ENCODE data around the gene ECSCR.
A peak's percentile ranks its signal among the peaks of the same experiment; 100 is the strongest.

ECSCR gene

GRCh38 chr5:139473565-139473964, 11.0 kb upstream of the ECSCR start:
- DNase-seq: no peak

- no peak for DNase-seq
Measured at GRCh38 chr5:139473105-139473504, 10.6 kb upstream of the ECSCR start.

- no peak for DNase-seq
Measured at GRCh38 chr5:139472386-139473030, 10.0 kb upstream of the ECSCR start.

GRCh38 chr5:139470821-139471300, 8.3 kb upstream of the ECSCR start, which contains the start of gene SMIM33:
Gene SMIM33 (plus strand): TSS chr5:139471004. CDS start chr5:139471122, 118 bp downstream.
- no peak for DNase-seq

GRCh38 chr5:139468421-139468931, 5.9 kb upstream of the ECSCR start:
- DNase-seq: no peak

GRCh38 chr5:139461698-139462097, 845 bp downstream of the ECSCR start:
- peak; percentile 57 for DNase-seq

- no peak for DNase-seq
Measured at GRCh38 chr5:139461176-139461575, 1.4 kb downstream of the ECSCR start.

DNA sequence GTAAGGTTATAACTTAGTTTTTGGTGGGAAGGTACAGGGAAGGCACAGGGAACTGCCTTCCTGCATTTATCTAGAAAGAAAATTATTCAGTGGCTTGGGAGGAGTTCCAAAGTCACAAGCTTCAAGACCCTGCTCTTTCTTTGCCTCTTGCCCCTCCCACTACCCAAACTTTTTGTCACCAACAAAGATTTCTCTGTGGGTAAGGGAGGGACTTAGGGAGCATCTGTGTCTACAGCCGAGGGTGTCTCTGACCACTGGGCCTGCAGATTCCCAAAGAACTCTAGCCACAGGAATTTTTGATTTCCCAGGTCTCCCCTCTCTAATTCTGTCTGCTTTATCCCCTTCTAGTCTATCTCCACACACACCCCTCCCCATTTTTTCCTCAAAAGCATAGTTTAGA, 2.1 kb downstream of the ECSCR start:
- no peak for DNase-seq

DNA sequence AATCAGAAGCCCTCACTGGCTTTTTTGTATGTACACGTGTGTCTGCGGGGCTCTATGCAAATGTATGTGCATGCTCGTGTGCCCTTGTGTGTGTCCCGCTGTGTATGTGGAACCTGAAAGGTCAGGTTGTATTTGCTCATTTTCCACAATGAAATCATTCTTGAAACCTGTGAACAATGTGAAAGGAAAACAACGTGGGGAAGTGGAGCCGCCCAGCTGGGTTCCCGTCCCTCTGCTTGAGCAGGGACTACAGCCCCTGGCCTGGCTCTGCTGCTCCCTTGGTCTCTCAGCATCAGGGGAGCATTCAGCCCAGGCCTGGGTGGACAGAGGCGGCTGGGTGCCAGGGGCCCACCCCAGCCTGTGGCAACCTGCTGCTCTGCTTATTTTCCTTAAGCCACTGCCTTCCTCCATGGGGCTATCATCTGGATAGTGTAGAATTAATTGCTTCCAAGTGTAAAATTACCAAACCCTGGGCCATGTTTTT, 3.0 kb downstream of the ECSCR start:
- no peak for DNase-seq

DNA sequence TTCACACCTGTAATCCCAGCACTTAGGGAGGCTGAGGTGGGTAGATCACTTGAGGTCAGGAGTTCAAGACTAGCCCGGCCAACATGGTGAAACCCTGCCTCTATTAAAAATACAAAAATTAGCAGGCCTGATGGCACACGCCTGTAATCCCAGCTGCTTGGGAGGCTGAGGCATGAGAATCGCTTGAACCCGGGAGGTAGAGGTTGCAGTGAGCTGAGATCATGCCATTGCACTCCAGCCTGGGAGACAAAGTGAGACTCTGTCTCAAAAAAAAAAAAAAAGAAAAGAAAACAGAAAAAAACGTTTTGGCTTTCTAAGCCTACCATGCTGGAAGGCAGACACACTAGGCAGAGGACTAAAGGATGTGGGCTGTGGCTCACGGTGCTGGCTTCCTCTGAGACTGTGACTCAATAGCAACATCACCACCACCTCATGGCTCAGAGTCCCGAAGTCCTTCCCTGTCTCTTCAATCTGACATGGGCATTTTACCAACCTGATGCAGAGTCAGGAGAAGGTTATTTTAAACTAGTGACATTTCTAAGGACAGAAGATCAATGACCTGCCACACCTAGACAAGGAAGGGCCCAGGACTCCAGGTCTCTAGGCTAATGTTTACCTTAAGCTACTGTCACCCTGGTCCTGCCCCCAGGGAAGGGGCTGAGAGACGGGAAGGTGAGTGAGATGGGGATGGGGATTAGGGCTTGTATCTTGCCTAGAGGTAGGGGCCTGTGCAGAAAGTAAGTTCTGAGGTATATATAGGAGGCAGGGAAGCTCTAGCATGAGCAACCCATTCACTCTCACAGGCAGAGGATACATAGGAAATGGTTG, 3.7 kb downstream of the ECSCR start:
- DNase-seq: peak; percentile 38

DNA sequence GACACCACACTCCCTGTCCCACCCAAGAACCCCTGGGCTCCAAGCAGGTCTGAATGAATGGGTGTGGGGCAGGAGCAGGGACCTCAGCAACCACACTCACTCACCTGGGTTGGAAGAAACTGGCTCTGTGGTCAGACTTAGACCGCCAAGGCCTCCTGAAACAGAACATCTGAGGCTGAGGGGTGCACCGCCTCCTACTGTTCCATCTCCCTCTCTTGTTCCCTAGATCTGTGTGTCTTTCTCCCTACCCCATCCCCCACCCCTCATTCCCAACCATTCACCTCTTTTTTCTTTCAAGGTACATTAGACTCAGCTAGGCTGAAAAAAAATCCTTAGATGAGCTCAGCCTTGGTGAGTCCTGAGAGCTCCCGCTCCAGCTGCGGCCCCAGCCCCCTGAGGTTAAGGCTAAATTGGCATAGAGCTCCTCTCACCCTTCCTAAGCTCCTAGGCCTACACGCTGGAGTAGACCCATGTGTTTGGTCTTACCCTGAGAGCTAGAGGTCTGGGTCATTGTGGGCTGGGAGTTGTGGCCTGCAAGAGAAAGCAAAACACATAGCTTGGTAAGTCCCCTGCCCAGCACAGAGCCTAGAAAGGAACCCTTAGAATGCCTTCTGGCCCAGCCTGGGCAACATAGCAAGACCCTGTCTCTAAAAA, 4.8 kb downstream of the ECSCR start:
- no peak for DNase-seq

GRCh38 chr5:139457241-139457640, 5.3 kb downstream of the ECSCR start:
- no peak for DNase-seq

GRCh38 chr5:139456776-139457175, 5.8 kb downstream of the ECSCR start:
- DNase-seq: no peak

DNA sequence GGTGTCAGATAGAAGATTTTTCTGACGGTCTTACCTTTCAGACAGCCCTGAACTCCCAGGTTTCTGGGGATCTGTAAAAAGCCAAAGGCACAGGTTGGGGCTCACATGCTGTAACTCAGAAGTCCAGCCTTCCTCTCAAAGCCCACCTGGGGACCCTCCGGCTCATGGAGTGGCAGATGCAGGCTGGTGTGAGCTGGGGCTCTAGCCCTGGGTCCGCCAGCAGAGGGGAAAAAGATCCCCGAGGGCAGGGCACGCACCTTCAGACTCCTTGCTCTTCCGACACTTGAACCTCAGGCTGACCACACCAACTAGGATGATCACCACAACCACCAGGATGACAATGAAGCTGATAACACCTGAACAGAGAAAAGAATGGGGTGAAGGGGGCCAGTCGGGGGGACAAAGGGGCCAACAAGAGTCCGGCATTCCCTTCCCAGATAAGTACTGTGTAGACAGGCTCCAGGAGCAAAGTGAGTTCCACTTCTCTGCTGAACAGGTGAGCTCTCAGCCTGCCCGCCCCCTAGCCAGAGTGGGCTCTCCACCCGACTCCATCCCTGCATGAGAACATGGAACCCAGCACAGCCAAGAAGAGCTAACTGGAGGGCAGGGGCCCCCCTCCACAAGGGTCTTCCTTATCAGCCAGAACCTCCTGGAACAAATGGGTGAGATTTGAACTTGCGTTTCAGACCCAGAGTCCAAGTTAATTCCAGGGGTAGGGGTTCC, 7.8 kb downstream of the ECSCR start:
- no peak for DNase-seq

GRCh38 chr5:139453683-139454567, 8.6 kb downstream of the ECSCR start:
- no peak for DNase-seq

DNA sequence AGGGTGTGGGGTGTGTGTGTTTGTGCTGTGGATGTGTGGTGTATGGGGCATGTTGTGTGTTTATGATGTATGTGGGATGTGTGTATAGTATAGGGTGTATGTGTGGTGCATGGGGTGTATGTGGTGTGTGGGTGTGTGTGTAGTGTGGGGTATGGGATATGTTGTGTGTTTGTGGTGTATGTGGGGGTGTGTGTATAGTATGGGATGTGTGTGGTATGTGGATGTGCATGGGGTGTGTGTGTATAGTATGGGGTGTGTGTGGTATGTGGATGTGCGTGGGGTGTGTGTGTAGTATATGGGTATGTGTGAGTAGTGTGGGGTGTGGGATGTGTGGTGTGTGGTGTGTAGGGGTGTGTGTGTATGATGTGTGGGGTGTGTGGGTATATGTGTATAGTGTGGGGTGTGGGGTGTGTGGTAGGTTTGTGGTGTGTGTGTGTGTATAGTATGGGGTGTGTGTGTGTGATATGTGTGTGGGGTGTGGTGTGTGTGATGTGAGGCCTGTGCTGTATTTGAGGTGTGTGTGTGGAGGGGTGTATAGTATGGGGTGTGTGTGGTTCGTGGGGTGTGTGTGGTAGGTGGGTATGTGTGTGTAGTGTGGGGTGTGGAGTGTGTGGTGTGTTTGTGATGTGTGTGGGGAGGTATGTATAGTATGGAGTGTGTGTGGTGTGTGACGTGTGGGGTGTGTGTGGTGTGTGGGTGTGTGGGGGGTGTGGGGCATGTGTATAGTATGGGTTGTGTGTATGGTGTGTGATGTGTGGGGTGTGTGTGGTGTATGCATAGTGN, 10.5 kb downstream of the ECSCR start:
- no peak for DNase-seq

GRCh38 chr5:139451176-139451575, 11.4 kb downstream of the ECSCR start:
- DNase-seq: no peak

GRCh38 chr5:139446956-139447779, 15.4 kb downstream of the ECSCR start:
- no peak for DNase-seq

DNA sequence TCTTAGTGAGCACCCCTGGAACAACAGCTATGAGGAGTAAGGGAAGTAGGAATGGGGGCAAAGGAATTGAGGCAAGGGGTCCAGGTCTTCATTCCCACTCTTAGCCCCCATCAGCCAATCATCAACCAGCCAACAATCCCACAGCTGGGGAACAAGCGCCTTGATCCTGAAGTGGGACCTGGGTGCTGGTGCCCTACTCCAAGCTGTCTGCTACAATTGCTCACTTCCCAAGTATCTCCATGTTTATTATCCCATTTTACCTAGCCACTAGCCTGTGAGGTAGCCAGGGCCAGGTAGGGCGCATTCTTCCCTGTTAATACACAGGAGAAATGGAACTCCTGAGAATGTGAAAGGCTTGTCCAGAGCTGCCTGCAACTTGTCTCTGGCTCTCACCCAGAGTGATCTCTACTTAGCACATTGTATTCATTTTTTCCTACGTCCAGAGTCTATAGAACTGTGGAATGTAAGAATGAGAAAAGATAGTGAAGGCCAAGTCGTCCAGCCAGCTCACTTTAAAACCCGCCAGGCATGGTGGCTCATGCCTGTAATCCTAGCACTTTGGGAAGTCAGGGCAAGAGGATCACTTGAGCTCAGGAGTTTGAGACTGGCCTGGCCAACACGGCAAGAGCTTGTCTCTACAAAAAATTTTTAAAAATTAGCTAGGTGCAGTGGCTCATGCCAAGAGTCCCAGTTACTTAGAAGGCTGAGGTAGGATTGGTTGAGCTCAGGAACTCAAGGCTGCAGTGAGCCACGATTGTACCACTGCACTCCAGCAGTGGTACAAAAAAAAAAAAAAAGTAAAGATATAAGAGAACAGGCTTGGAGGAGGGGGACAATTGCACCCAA, 17.0 kb downstream of the ECSCR start:
- DNase-seq: peak; percentile 39

Measured in NCI-H226 (cell line).